GM19324 (cell line): Measurements from ENCODE around the gene POU2F3.

Experiments used
- ATAC-seq: cut with Tn5 transposase; IDR thresholded peaks from one replicate; pipeline ENCODE4 v1.9.1; 2021; ENCODE audit warnings: mild to moderate bottlenecking, moderate library complexity; ENCODE audit not compliant: unreplicated experiment, low FRiP score

Gene POU2F3

GRCh38 chr11:120224972-120225909 is 14.7 kb upstream of the POU2F3 start:
- ATAC-seq, result no peak

- no peak for ATAC-seq
Observed at GRCh38 chr11:120226242-120226641, 13.7 kb upstream of the POU2F3 start.

GRCh38 chr11:120226714-120227113 is 13.2 kb upstream of the POU2F3 start:
- ATAC-seq, result no peak

DNA sequence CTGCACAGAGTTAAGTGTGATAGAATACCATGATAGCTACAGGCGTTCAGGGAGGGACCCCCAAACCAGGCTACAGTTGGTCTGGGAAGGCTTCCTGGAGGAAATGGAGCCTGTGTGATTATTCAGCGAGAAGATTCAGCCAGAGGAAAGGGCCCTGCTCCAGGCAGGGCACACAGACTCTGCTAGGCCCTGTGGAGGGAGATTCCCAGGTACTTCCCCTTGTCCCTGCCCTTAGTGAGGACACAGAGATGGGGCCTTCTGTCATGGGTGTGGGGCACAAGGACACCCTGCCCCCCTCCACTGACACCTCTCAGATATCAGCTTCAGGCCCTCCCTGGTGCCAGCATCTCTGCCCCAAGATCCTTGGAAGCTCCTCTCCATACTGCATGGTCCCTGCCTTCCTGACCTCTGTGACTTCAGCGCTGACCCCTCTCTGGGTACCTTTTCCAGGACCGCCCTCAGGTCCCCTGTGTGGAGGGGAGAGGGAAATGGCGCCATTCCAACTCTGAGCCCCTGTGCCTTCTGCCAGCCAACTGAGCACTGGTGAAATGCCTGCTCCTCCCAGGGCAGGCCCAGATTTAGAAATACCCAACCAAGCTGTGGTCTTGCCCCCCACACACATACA is 12.6 kb upstream of the POU2F3 start:
- no peak for ATAC-seq

DNA sequence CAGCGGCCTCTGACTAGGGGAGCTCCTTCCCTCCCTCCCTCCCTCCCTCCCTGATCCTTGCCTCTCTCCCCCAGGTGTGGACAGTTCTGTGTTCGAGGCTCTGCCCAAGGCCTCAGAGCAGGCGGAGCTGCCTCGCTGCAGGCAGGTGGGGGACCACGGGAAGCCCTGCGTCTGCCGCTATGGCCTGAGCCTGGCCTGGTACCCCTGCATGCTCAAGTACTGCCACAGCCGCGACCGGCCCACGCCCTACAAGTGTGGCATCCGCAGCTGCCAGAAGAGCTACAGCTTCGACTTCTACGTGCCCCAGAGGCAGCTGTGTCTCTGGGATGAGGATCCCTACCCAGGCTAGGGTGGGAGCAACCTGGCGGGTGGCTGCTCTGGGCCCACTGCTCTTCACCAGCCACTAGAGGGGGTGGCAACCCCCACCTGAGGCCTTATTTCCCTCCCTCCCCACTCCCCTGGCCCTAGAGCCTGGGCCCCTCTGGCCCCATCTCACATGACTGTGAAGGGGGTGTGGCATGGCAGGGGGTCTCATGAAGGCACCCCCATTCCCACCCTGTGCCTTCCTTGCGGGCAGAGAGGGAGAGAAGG is 11.1 kb upstream of the POU2F3 start:
- ATAC-seq, result no peak

GRCh38 chr11:120229451-120230424 is 10.2 kb upstream of the POU2F3 start:
- ATAC-seq, result no peak

DNA sequence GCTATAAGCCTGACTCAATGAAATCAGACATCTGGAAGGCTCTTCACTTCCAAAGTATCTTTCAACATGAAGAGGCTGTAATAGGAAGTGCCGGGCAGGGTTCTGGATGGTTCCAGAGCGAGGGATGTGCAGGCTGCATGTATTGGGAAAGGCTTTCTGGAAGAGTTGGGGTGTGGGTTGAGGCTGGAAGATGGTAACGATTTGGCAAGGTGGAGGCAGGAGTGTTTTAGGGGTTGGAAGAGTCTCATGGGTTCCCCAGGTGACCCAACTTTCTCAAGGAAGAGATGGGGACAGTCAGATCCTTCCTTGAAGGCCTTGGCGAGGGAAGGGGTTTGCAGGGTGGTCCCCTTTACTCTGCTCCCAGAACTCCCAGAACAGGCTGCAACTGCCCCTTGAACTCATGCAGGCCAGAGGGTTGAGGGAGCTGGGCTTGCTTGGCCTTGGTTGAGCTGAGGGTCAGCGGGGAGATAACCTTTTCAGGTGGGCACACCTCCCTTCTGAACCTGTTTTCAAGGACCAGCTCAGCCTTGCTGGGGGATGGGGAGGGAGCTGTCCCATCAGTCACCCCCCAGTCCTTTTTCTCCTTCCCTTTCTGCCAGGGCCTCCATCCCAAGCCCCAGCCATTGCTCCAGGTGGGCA is 9.4 kb upstream of the POU2F3 start:
- ATAC-seq, result no peak

DNA sequence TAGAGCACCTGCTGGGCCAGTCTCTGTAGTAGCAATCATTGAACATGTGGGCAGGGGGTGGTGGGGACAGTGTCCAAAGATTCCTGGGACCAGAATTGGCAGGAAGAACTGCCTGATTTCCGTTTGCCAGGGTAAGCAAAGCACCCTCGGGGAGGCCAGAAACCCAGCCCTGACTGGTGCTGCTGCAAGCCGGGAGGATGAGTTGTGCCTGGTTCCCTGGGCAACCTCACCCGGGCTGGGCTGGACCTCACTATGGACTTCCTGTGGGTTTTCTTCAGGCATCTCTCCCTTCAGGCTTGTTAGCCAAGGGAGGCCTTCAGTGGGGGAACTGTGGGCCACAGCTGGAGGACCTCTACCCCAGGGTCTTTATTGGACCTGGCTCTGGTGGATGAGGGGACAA is 8.0 kb upstream of the POU2F3 start:
- ATAC-seq, result no peak

- no peak for ATAC-seq
Observed at GRCh38 chr11:120233207-120233803, 6.6 kb upstream of the POU2F3 start.

DNA sequence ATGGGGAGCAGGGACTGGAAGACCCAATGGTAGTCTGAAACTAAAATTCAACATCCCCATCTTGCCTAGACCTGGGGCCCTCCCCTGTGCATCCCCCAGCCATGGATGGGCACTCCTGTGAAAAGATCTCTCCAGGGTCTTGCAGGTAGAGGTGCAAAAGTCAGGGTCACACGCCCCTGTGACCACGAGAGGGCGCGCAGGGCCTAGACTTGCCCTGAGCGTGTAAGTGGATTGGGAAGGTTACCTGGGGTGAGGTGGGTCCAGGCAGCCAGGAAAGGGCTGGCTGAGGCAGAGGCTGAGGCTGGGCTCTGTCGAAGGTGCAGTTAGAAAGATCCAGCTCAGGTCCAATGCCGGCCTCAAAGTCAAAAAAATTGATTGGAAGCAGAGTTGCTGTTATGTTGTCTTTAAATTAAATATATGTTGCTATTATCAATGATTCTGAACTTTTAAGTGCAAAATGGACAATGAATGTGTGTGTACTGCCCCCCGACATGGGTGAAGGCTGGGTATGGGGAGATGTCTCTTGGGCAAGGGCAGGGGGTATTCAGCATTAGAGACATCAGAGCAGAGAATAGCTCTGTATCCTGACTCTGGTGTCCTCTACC is 4.8 kb upstream of the POU2F3 start:
- no peak for ATAC-seq

GRCh38 chr11:120236169-120237107 is 3.5 kb upstream of the POU2F3 start:
- ATAC-seq, result no peak

- ATAC-seq, result no peak
Observed at GRCh38 chr11:120238968-120239620, 846 bp upstream of the POU2F3 start.

- no peak for ATAC-seq
Observed at GRCh38 chr11:120240866-120241265, 926 bp downstream of the POU2F3 start.

- ATAC-seq, result no peak
Observed at GRCh38 chr11:120241277-120241676, 1.3 kb downstream of the POU2F3 start.

GRCh38 chr11:120243221-120243620 is 3.3 kb downstream of the POU2F3 start:
- no peak for ATAC-seq

DNA sequence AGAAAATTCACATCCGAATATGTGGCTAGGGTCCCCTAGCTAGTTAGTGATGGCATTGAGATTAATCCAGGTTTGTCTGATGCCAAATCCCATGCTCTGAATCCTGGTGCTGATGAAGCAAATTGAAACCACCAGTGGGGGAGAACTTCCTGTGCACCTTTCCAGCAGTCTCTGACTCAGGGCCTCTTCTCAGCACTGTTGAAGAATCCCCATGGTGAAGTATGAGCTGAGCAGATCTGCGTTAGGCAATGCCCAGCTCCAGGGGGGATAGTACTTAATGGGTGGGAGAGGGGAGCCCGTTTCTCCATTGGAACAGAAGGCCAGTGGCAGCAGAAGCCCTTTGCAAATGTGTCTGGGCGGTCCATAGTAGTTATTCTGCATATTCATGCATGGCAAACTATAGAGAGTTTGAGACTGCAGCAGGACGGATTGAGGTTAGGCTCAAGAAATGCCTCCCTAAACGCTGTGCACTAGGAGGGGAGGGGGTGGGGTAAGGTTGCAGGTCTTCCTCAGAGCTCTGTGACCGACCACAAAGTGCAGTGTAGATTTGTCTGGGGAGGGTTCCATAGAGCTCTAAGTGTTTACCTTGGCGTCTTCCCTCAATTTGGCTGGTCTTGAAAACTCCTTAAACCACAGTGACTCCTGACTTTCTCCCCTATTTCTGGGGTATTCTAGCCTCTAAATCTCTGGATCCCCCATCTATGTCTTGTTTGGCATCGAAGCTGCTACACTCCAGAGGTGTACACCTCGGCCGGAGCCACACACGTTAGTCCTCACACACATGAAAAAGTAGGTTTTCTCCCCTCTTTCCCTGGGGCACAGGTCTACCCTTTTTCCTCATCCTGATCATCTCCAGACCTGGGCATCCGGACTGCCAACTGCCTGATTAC is 4.8 kb downstream of the POU2F3 start:
- no peak for ATAC-seq

GRCh38 chr11:120245434-120245833 is 5.5 kb downstream of the POU2F3 start:
- ATAC-seq, result no peak
